Loucy (cell line): ENCODE results near the gene GPX8.

ENCODE experiments used
- H2AFZ ChIP-seq: fragments of 200-600 bp; sonication (generic); 2 replicates; pipeline ENCODE4 v1.6.0; 2016; ENCODE audit warnings: antibody characterized with exemption, mild to moderate bottlenecking, low read length, moderate library complexity
- H3F3A ChIP-seq: fragments of 200-600 bp; 2 replicates; pipeline ENCODE4 v1.6.0; 2016; ENCODE audit warnings: antibody characterized with exemption, low read depth, mild to moderate bottlenecking
- H3K27me3 ChIP-seq: fragments of 200-600 bp; sonication (generic); 2 replicates; pipeline ENCODE4 v1.6.1; 2014; ENCODE audit warnings: low read length, mild to moderate bottlenecking; ENCODE audit not compliant: insufficient read depth, poor library complexity, severe bottlenecking
- H3K36me3 ChIP-seq: fragments of 200-600 bp; sonication (generic); 2 replicates; pipeline ENCODE4 v1.6.1; 2016; ENCODE audit warnings: low read length; ENCODE audit not compliant: insufficient read depth
- H3K4me1 ChIP-seq: fragments of 200-600 bp; sonication (generic); 2 replicates; pipeline ENCODE4 v1.5.1; 2014; ENCODE audit warnings: low read length, mild to moderate bottlenecking; ENCODE audit not compliant: insufficient read depth, poor library complexity, severe bottlenecking
- H3K4me2 ChIP-seq: fragments of 200-600 bp; sonication (generic); 2 replicates; pipeline ENCODE4 v1.6.0; 2014; ENCODE audit warnings: antibody characterized with exemption, low read length, low read depth, mild to moderate bottlenecking; ENCODE audit not compliant: poor library complexity, severe bottlenecking
- H3K4me3 ChIP-seq: fragments of 200-600 bp; sonication (generic); 2 replicates; pipeline ENCODE4 v1.5.1; 2014; ENCODE audit warnings: low read length, mild to moderate bottlenecking, mixed read lengths; ENCODE audit not compliant: poor library complexity, severe bottlenecking
- H3K79me2 ChIP-seq: fragments of 200-600 bp; sonication (generic); 2 replicates; pipeline ENCODE4 v1.6.1; 2014; ENCODE audit warnings: low read length; ENCODE audit not compliant: insufficient read depth
- H3K9ac ChIP-seq: fragments of 200-600 bp; sonication (generic); 2 replicates; pipeline ENCODE4 v1.6.0; 2014; ENCODE audit warnings: mild to moderate bottlenecking, low read depth, low read length, moderate library complexity; ENCODE audit not compliant: poor library complexity, severe bottlenecking
- H3K9me2 ChIP-seq: fragments of 200-600 bp; sonication (generic); replicated peaks from 2 replicates; pipeline ENCODE4 v1.6.1; 2016; ENCODE audit warnings: low read depth, low read length, mixed read lengths
- H3K9me3 ChIP-seq: fragments of 200-600 bp; sonication (generic); 2 replicates; pipeline ENCODE4 v1.6.1; 2014; ENCODE audit warnings: mild to moderate bottlenecking, antibody characterized with exemption, low read length, low read depth; ENCODE audit not compliant: insufficient read depth
- H4K20me1 ChIP-seq: fragments of 200-600 bp; sonication (generic); 2 replicates; pipeline ENCODE4 v1.6.0; 2014; ENCODE audit warnings: antibody characterized with exemption, low read length, mild to moderate bottlenecking; ENCODE audit not compliant: insufficient read depth, poor library complexity, severe bottlenecking
- EZH2phosphoT487 ChIP-seq: fragments of 200-600 bp; IDR thresholded peaks from 2 replicates; pipeline ENCODE4 v1.6.1; 2018; ENCODE audit warnings: antibody characterized with exemption, mild to moderate bottlenecking, moderate library complexity, borderline replicate concordance
- TF ChIP-seq, protein P1 (sequence below): fragments of 200-600 bp; sonication (generic); conservative IDR thresholded peaks from 2 replicates; pipeline ENCODE4 v1.5.1; 2014; ENCODE audit warnings: mild to moderate bottlenecking, antibody characterized with exemption, low read length

GPX8 gene

DNA sequence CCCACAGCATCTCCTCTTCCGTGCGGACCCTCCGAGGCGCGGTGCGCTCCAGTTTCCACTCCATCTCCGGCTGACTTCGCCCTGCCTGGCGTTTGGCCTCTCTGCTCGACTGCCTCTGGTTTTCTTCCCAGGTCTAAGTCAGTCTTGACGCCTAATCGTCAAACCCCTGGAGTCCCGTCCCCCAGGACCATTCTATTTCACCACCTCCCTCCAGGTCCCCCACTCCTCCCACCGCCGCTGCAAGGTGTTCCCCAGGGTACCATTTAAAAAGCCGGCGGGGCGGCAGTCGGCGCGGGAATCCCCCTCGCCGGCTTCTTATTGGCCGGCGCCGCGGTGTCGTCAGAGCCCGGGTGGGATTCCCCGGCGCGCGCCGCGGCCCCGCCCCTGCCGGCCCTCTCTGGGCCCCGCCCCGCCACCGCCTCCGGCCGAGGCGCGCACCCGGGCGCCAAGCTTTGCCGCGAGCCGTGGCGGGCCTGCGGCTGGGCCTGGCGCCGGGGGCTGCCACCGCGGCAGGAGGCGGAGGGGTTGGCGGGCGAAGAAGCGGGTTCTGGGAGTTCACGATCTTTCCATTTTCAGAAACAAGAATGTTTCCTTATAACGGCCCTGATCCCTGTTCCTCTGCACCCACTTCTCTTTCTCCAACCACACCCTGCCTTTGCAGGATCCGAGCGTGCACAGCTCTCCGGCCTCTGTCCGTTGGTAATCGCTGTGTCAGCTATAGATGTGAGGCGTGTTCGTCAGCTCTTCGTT lies 13.1 kb downstream of the GPX8 start, which contains the start of gene CDC20B:
CDC20B (minus strand) TSS at position 241 of the 750 bp plus-strand sequence; CDS start at position 64, 177 bp downstream.
- peak within 1 kb of the TSS; percentile 97 for H2AFZ ChIP-seq
- H3K79me2 ChIP-seq, result no peaks in the 10 kb centered on the region
- no peaks in the 10 kb centered on the region for H3K36me3 ChIP-seq
- peak within 1 kb of the TSS; percentile 77 for H3K4me2 ChIP-seq
- no peaks in the 10 kb centered on the region for H3K9me3 ChIP-seq
- H3K9me2 ChIP-seq, result no peaks in the 10 kb centered on the region
- peak within 1 kb of the TSS; percentile 50 for H3K9ac ChIP-seq
- no peaks in the 10 kb centered on the region for H3K27me3 ChIP-seq
- no peaks in the 10 kb centered on the region for H4K20me1 ChIP-seq
- peak within 1 kb of the TSS; percentile 79 for H3K4me3 ChIP-seq
- no peak for TF ChIP-seq EZH2phosphoT487
- TF ChIP-seq, protein P1, sequence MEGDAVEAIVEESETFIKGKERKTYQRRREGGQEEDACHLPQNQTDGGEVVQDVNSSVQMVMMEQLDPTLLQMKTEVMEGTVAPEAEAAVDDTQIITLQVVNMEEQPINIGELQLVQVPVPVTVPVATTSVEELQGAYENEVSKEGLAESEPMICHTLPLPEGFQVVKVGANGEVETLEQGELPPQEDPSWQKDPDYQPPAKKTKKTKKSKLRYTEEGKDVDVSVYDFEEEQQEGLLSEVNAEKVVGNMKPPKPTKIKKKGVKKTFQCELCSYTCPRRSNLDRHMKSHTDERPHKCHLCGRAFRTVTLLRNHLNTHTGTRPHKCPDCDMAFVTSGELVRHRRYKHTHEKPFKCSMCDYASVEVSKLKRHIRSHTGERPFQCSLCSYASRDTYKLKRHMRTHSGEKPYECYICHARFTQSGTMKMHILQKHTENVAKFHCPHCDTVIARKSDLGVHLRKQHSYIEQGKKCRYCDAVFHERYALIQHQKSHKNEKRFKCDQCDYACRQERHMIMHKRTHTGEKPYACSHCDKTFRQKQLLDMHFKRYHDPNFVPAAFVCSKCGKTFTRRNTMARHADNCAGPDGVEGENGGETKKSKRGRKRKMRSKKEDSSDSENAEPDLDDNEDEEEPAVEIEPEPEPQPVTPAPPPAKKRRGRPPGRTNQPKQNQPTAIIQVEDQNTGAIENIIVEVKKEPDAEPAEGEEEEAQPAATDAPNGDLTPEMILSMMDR, result no peak
- H3K4me1 ChIP-seq, result no peaks in the 10 kb centered on the region
- H3F3A ChIP-seq, result no peaks in the 10 kb centered on the region

DNA sequence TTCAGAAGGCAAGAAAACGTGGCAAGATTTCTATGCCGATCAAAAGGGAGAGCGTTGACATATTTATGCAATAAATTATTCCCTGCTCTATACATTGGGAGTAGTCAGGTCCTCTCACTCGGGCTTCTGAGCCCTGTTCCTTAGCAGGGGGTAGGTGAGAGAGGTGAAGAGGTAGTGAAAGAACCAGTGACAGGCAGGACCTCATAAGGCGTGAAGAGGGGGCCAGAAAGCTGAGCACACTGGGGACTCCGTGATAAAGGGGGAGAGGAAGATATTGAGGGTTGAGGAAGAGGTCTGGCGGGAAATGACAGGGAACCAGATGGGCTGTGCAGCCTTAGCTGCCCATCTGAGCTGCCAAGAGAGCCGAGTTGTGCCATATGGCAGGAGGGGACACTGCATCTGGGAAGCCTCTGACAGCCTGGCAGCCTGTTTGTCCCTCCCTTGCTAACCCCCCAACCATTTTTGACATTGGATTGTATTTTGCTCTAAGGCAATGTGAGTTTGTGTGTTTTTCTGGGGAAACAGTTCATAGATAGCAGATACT lies 13.8 kb downstream of the GPX8 start:
- H3K9me3 ChIP-seq, result no peaks in the 10 kb centered on the region
- no peaks in the 10 kb centered on the region for H3K79me2 ChIP-seq
- H3K36me3 ChIP-seq, result no peaks in the 10 kb centered on the region
- peak overlapping the region; percentile 50 for H3K9ac ChIP-seq
- no peaks in the 10 kb centered on the region for H3K27me3 ChIP-seq
- H3K4me2 ChIP-seq, result peak overlapping the region; percentile 74
- TF ChIP-seq, protein P1, result no peak
- TF ChIP-seq EZH2phosphoT487, result no peak
- H3K9me2 ChIP-seq, result no peaks in the 10 kb centered on the region
- H2AFZ ChIP-seq, result peak overlapping the region; percentile 97
- no peaks in the 10 kb centered on the region for H3K4me1 ChIP-seq
- no peaks in the 10 kb centered on the region for H3F3A ChIP-seq
- H3K4me3 ChIP-seq, result peak overlapping the region; percentile 79
- no peaks in the 10 kb centered on the region for H4K20me1 ChIP-seq

DNA sequence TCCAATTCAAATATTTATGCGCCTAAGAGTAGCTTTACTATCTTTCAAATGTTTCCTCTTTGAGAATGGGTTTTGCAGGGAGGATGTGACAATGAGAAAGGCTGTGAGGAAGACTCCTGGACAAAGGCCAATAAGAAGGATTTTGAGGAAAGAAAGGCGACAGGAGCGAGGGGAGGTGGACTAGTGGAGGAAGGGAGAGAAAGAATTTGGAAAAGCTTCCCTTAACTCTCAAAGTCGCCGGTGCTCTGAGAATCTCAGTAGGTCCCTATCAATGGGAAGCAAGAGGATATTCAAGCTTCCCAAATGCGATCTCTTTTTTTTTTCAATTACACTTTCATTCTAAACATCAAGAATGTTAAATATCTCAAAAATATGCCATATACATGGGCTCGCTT lies 15.8 kb downstream of the GPX8 start:
- H3K36me3 ChIP-seq, result no peaks in the 10 kb centered on the region
- H3K9me3 ChIP-seq, result no peaks in the 10 kb centered on the region
- no peak overlapping the region for H2AFZ ChIP-seq
- no peaks in the 10 kb centered on the region for H3K9me2 ChIP-seq
- no peaks in the 10 kb centered on the region for H4K20me1 ChIP-seq
- no peaks in the 10 kb centered on the region for H3F3A ChIP-seq
- H3K4me1 ChIP-seq, result no peaks in the 10 kb centered on the region
- no peak overlapping the region for H3K9ac ChIP-seq
- H3K79me2 ChIP-seq, result no peaks in the 10 kb centered on the region
- TF ChIP-seq, protein P1, result no peak
- no peak for TF ChIP-seq EZH2phosphoT487
- no peak overlapping the region for H3K4me3 ChIP-seq
- H3K4me2 ChIP-seq, result no peak overlapping the region
- no peaks in the 10 kb centered on the region for H3K27me3 ChIP-seq
